OCI-LY1 (cell line): ENCODE data around the gene INAVA.

ENCODE experiments used
- CTCF ChIP-seq: fragments of 200-600 bp; sonication (generic), shearing (Covaris generic); IDR thresholded peaks from 2 replicates; pipeline ENCODE4 v1.5.1; 2017; ENCODE audit warnings: mild to moderate bottlenecking, antibody characterized with exemption, low read length, moderate library complexity, mixed read lengths
- EZH2 ChIP-seq: fragments of 200-600 bp; sonication (generic), shearing (Covaris generic); IDR thresholded peaks from 2 replicates; pipeline ENCODE4 v1.8.0; 2017; ENCODE audit warnings: borderline replicate concordance, mixed run types, mild to moderate bottlenecking, antibody characterized with exemption, low read length, moderate library complexity, mixed read lengths

- TF ChIP-seq CTCF (no peak), EZH2 (no peak)
Observed at GRCh38 chr1:200905411-200906052, 10.8 kb downstream of the INAVA start.
